H9 (cell line): ENCODE measurements around the gene NNT. TPM values are rescaled to one million over a fixed set of nuclear protein-coding genes. Genes with fewer than 3 reads are reported as not detected.

Experiments used
- DNase-seq: peaks from one replicate; pipeline ENCODE4 v3.0.0-alpha.2; 2017
- H2AFZ ChIP-seq: one replicate; pipeline ENCODE4 v1.6.1; 2013; ENCODE audit warnings: mild to moderate bottlenecking, low read length, control low read depth, moderate library complexity
- H2AK5ac ChIP-seq: 2 replicates; pipeline ENCODE4 v1.6.1; 2013; ENCODE audit warnings: low read length, control low read depth, mixed read lengths; ENCODE audit not compliant: insufficient read length
- H2BK120ac ChIP-seq: one replicate; pipeline ENCODE4 v1.6.1; 2013; ENCODE audit warnings: low read depth, mild to moderate bottlenecking, low read length, control low read depth, inconsistent platforms; ENCODE audit not compliant: poor library complexity, severe bottlenecking
- H2BK12ac ChIP-seq: 2 replicates; pipeline ENCODE4 v1.6.1; 2013; ENCODE audit warnings: low read length, control low read depth, mixed read lengths, low read depth; ENCODE audit not compliant: insufficient read length
- H2BK15ac ChIP-seq: 2 replicates; pipeline ENCODE4 v1.6.1; 2013; ENCODE audit warnings: low read depth, low read length, control low read depth
- H2BK20ac ChIP-seq: one replicate; pipeline ENCODE4 v1.6.1; 2013; ENCODE audit warnings: low read depth, mild to moderate bottlenecking, low read length, control low read depth, inconsistent platforms; ENCODE audit not compliant: poor library complexity, severe bottlenecking
- H2BK5ac ChIP-seq: 2 replicates; pipeline ENCODE4 v1.6.1; 2013; ENCODE audit warnings: low read length, control low read depth, mixed read lengths; ENCODE audit not compliant: insufficient read length
- H3K14ac ChIP-seq: 2 replicates; pipeline ENCODE4 v1.6.1; 2013; ENCODE audit warnings: low read length, control low read depth; ENCODE audit not compliant: insufficient read depth
- H3K18ac ChIP-seq: 2 replicates; pipeline ENCODE4 v1.6.1; 2013; ENCODE audit warnings: low read depth, mild to moderate bottlenecking, mixed read lengths, low read length, control low read depth; ENCODE audit not compliant: insufficient read length
- H3K23ac ChIP-seq: 2 replicates; pipeline ENCODE4 v1.6.1; 2013; ENCODE audit warnings: low read length, control low read depth, mixed read lengths, low read depth; ENCODE audit not compliant: insufficient read length
- H3K23me2 ChIP-seq: 2 replicates; pipeline ENCODE4 v1.6.1; 2013; ENCODE audit warnings: low read depth, mild to moderate bottlenecking, mixed read lengths, low read length, control low read depth; ENCODE audit not compliant: insufficient read length, poor library complexity, severe bottlenecking
- H3K27ac ChIP-seq: 2 replicates; pipeline ENCODE4 v1.5.1; 2013; ENCODE audit warnings: low read length, control low read depth, mixed read lengths, low read depth; ENCODE audit not compliant: insufficient read length
- H3K27me3 ChIP-seq: 2 replicates; pipeline ENCODE4 v1.6.1; 2013; ENCODE audit warnings: low read length, control low read depth, inconsistent platforms; ENCODE audit not compliant: insufficient read depth
- H3K4ac ChIP-seq: 2 replicates; pipeline ENCODE4 v1.6.1; 2013; ENCODE audit warnings: low read depth, mild to moderate bottlenecking, control low read depth, inconsistent platforms, low read length, moderate library complexity
- H3K4me1 ChIP-seq: 2 replicates; pipeline ENCODE4 v1.6.1; 2013; ENCODE audit warnings: low read length, control low read depth, inconsistent platforms; ENCODE audit not compliant: insufficient read depth
- H3K4me2 ChIP-seq: 2 replicates; pipeline ENCODE4 v1.6.1; 2013; ENCODE audit warnings: low read length, control low read depth, mixed read lengths; ENCODE audit not compliant: insufficient read length, insufficient read depth
- H3K56ac ChIP-seq: 2 replicates; pipeline ENCODE4 v1.6.1; 2013; ENCODE audit warnings: low read depth, mild to moderate bottlenecking, mixed read lengths, low read length, control low read depth; ENCODE audit not compliant: insufficient read length
- H3K79me1 ChIP-seq: 2 replicates; pipeline ENCODE4 v1.6.1; 2013; ENCODE audit warnings: low read depth, mild to moderate bottlenecking, moderate library complexity, low read length, control low read depth, inconsistent platforms; ENCODE audit not compliant: insufficient read depth, poor library complexity, severe bottlenecking
- H3K79me2 ChIP-seq: 2 replicates; pipeline ENCODE4 v1.6.1; 2013; ENCODE audit warnings: low read length, control low read depth, inconsistent platforms; ENCODE audit not compliant: insufficient read depth
- H3K9ac ChIP-seq: 2 replicates; pipeline ENCODE4 v1.6.1; 2013; ENCODE audit warnings: low read length, control low read depth, mixed read lengths; ENCODE audit not compliant: insufficient read length; ENCODE audit errors: extremely low read depth
- H3K9me3 ChIP-seq: one replicate; pipeline ENCODE4 v1.6.1; 2013; ENCODE audit warnings: low read depth, low read length, inconsistent platforms; ENCODE audit not compliant: control insufficient read depth
- H3T11ph ChIP-seq: one replicate; pipeline ENCODE4 v1.6.1; 2013; ENCODE audit warnings: mild to moderate bottlenecking, low read length, control low read depth, inconsistent platforms
- H4K20me1 ChIP-seq: one replicate; pipeline ENCODE4 v1.6.1; 2013; ENCODE audit not compliant: control insufficient read depth, insufficient read length, insufficient read depth
- H4K5ac ChIP-seq: 2 replicates; pipeline ENCODE4 v1.6.1; 2013; ENCODE audit warnings: low read depth, mild to moderate bottlenecking, mixed read lengths, low read length, control low read depth; ENCODE audit not compliant: insufficient read length
- H4K8ac ChIP-seq: replicated peaks from 2 replicates; pipeline ENCODE4 v1.6.1; 2013; ENCODE audit warnings: low read length, control low read depth, mixed read lengths, low read depth; ENCODE audit not compliant: insufficient read length
- H4K91ac ChIP-seq: 2 replicates; pipeline ENCODE4 v1.6.1; 2013; ENCODE audit warnings: low read depth, mild to moderate bottlenecking, moderate library complexity, mixed read lengths, low read length, control low read depth; ENCODE audit not compliant: insufficient read length
- H3K27ac Mint-ChIP-seq, 3 experiments: 2 replicates in 2 of 3; 3 replicates in 1 of 3; pipeline ENCODE4 v1.8.0; 2020 to 2021; ENCODE audit warnings: mixed read lengths in 3 of 3, mild to moderate bottlenecking in 1 of 3, moderate library complexity in 1 of 3
- H3K27me3 Mint-ChIP-seq: 2 replicates; pipeline ENCODE4 v1.8.0; 2021; ENCODE audit warnings: low read depth, mild to moderate bottlenecking, moderate library complexity, mixed read lengths
- H3K36me3 Mint-ChIP-seq, 3 experiments: 2 replicates in 2 of 3; 3 replicates in 1 of 3; pipeline ENCODE4 v1.8.0; 2020 to 2021; ENCODE audit warnings: low read depth in 3 of 3, mixed read lengths in 3 of 3; ENCODE audit not compliant: insufficient read depth in 1 of 3
- H3K4me1 Mint-ChIP-seq, 2 experiments: 2 replicates each; pipeline ENCODE4 v1.8.0; 2020; ENCODE audit warnings: mixed read lengths in 2 of 2
- H3K4me3 Mint-ChIP-seq, 2 experiments: 2 replicates in 1 of 2; 3 replicates in 1 of 2; pipeline ENCODE4 v1.8.0; 2020 to 2021; ENCODE audit warnings: mild to moderate bottlenecking in 2 of 2, mixed read lengths in 2 of 2, moderate library complexity in 1 of 2
- H3K9me3 Mint-ChIP-seq, 2 experiments: 2 replicates in 1 of 2; 3 replicates in 1 of 2; pipeline ENCODE4 v1.8.0; 2020; ENCODE audit warnings: mild to moderate bottlenecking in 2 of 2, mixed read lengths in 2 of 2, moderate library complexity in 1 of 2
- WGBS: extraction: QIAGEN DNeasy Blood & Tissue Kit; methylation state at CpG from one replicate; pipeline ENCODE4 v1.1.7; 2013; ENCODE audit warnings: missing lambda C conversion rate, low lambda C conversion rate, mixed read lengths; ENCODE audit not compliant: insufficient read length; ENCODE audit errors: extremely low coverage; 5-methylcytosine and 5-hydroxymethylcytosine counted together
- total RNA-seq: library from RNA; stranded (reverse); gene quantifications from 2 replicates; pipeline ENCODE4 v1.2.1, GENCODE V29; 2021
- TF ChIP-seq, protein P1 (sequence below): fragments of 200-600 bp; sonication (generic); conservative IDR thresholded peaks from 3 replicates; pipeline ENCODE4 v1.8.0; 2021; ENCODE audit warnings: antibody characterized with exemption, mild to moderate bottlenecking

NNT gene
- total RNA-seq, 1 experiment from 2014 or later: 27.6 TPM

DNA sequence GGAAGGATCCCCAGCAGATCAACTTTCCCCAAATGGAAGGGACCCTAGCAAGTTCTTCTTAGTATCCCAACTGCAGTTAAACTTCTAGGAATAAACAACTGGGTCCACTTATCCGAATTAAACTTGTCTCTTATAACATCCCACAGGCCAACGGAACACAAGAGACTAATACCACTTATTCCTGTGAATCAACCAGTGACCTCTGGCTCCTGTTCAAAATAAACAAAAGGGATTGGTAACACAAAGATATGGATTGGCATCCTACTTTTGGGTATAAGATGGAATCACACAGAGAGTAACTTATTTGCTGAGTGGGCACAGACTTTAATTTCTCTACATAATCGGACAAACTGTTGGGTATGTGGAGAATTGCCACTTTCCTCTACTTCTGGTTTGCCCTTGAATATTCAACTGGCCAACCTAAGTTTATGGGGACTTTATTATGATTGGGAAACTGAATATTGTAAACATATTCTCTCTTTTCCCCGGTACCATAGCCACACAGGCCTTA is 33.7 kb upstream of the NNT start:
- no peak overlapping the region for H2AFZ ChIP-seq
- H3K9me3 Mint-ChIP-seq: no peaks in the 10 kb centered on the region
- no peaks in the 10 kb centered on the region for H3K36me3 Mint-ChIP-seq

More for the DNA sequence above, 33.7 kb upstream of the NNT start:
- H3K79me2 ChIP-seq: no peaks in the 10 kb centered on the region
- H3K79me1 ChIP-seq: no peaks in the 10 kb centered on the region
- no peak overlapping the region for H2BK15ac ChIP-seq
- H3K9me3 ChIP-seq: no peaks in the 10 kb centered on the region
- H3K4me1 Mint-ChIP-seq: 0 out of 4 replicates have a peak, but pooled peaks cover 0 to 2% of the 10 kb centered on the region in 2 experiments
- TF ChIP-seq, protein P1, sequence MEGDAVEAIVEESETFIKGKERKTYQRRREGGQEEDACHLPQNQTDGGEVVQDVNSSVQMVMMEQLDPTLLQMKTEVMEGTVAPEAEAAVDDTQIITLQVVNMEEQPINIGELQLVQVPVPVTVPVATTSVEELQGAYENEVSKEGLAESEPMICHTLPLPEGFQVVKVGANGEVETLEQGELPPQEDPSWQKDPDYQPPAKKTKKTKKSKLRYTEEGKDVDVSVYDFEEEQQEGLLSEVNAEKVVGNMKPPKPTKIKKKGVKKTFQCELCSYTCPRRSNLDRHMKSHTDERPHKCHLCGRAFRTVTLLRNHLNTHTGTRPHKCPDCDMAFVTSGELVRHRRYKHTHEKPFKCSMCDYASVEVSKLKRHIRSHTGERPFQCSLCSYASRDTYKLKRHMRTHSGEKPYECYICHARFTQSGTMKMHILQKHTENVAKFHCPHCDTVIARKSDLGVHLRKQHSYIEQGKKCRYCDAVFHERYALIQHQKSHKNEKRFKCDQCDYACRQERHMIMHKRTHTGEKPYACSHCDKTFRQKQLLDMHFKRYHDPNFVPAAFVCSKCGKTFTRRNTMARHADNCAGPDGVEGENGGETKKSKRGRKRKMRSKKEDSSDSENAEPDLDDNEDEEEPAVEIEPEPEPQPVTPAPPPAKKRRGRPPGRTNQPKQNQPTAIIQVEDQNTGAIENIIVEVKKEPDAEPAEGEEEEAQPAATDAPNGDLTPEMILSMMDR: no peak
- H3K18ac ChIP-seq: no peak overlapping the region
- no peak overlapping the region for H3K27ac ChIP-seq
- H2BK20ac ChIP-seq: no peak overlapping the region
- no peak overlapping the region for H3K27ac Mint-ChIP-seq
- no peak overlapping the region for H3K14ac ChIP-seq
- no peaks in the 10 kb centered on the region for H3K27me3 Mint-ChIP-seq
- no peak overlapping the region for H3K4me3 Mint-ChIP-seq
- H4K8ac ChIP-seq: no peak overlapping the region
- no peak overlapping the region for H3K4ac ChIP-seq
- WGBS: no CpG with 5 or more reads among the region's 4 CpGs
- H4K20me1 ChIP-seq: no peaks in the 10 kb centered on the region
- no peaks in the 10 kb centered on the region for H3K23me2 ChIP-seq
- no peak for DNase-seq
- H4K91ac ChIP-seq: no peak overlapping the region
- no peak overlapping the region for H3K4me2 ChIP-seq
- H2BK5ac ChIP-seq: no peak overlapping the region
- no peak overlapping the region for H3K9ac ChIP-seq
- no peaks in the 10 kb centered on the region for H3K4me1 ChIP-seq
- no peak overlapping the region for H3K56ac ChIP-seq
- no peak overlapping the region for H2BK120ac ChIP-seq
- no peak overlapping the region for H3T11ph ChIP-seq
- no peak overlapping the region for H3K23ac ChIP-seq
- no peaks in the 10 kb centered on the region for H3K27me3 ChIP-seq
- H2BK12ac ChIP-seq: no peak overlapping the region
- no peak overlapping the region for H2AK5ac ChIP-seq
- no peak overlapping the region for H4K5ac ChIP-seq
